Neural progenitor cell (in vitro differentiated cells): ENCODE data around the gene CREB5. TPM values are rescaled to one million over a fixed set of nuclear protein-coding genes. Genes with fewer than 3 reads are reported as not detected.

ENCODE experiments used
- DNase-seq: peaks from one replicate; pipeline ENCODE4 v3.0.0-alpha.2; 2016; ENCODE audit warnings: low spot score
- H2AFZ ChIP-seq: fragments of 200-600 bp; sonication (generic); replicated peaks from 2 replicates; pipeline ENCODE4 v1.6.1; 2016; ENCODE audit warnings: antibody characterized with exemption
- H3F3A ChIP-seq: fragments of 200-600 bp; sonication (generic); 2 replicates; pipeline ENCODE4 v1.6.1; 2016; ENCODE audit warnings: antibody characterized with exemption, low read depth
- H3K27ac ChIP-seq: fragments of 200-600 bp; sonication (generic); 2 replicates; pipeline ENCODE4 v1.5.1; 2016; ENCODE audit warnings: mild to moderate bottlenecking
- H3K27me3 ChIP-seq: fragments of 200-600 bp; sonication (generic); 2 replicates; pipeline ENCODE4 v1.6.1; 2016; ENCODE audit warnings: mild to moderate bottlenecking, moderate library complexity
- H3K36me3 ChIP-seq: fragments of 200-600 bp; sonication (generic); 2 replicates; pipeline ENCODE4 v1.5.1; 2016
- H3K4me1 ChIP-seq: fragments of 200-600 bp; sonication (generic); 2 replicates; pipeline ENCODE4 v1.6.1; 2016; ENCODE audit warnings: mixed run types
- H3K4me2 ChIP-seq: fragments of 200-600 bp; sonication (generic); 2 replicates; pipeline ENCODE4 v1.6.1; 2016
- H3K4me3 ChIP-seq: fragments of 200-600 bp; sonication (generic); 2 replicates; pipeline ENCODE4 v1.5.1; 2016
- H3K79me2 ChIP-seq: fragments of 200-600 bp; sonication (generic); 2 replicates; pipeline ENCODE4 v1.6.1; 2016; ENCODE audit warnings: low read depth
- H3K9ac ChIP-seq: fragments of 200-600 bp; sonication (generic); 2 replicates; pipeline ENCODE4 v1.6.1; 2016
- H3K9me3 ChIP-seq: fragments of 200-600 bp; sonication (generic); 2 replicates; pipeline ENCODE4 v1.5.1; 2016; ENCODE audit warnings: low read depth
- H4K20me1 ChIP-seq: fragments of 200-600 bp; sonication (generic); 2 replicates; pipeline ENCODE4 v1.6.1; 2016; ENCODE audit warnings: low read depth
- H3K27ac Mint-ChIP-seq: 3 replicates; pipeline ENCODE4 v1.8.0; 2021; ENCODE audit warnings: mixed read lengths
- H3K27me3 Mint-ChIP-seq: 2 replicates; pipeline ENCODE4 v1.8.0; 2022; ENCODE audit warnings: low read depth, mild to moderate bottlenecking, inconsistent platforms, moderate library complexity, mixed read lengths; ENCODE audit not compliant: insufficient read depth
- H3K36me3 Mint-ChIP-seq: 3 replicates; pipeline ENCODE4 v1.8.0; 2021; ENCODE audit warnings: mixed read lengths
- H3K4me1 Mint-ChIP-seq: 3 replicates; pipeline ENCODE4 v1.8.0; 2021; ENCODE audit warnings: mixed read lengths
- H3K4me3 Mint-ChIP-seq: 3 replicates; pipeline ENCODE4 v1.8.0; 2021; ENCODE audit warnings: mild to moderate bottlenecking, moderate library complexity, mixed read lengths
- H3K9me3 Mint-ChIP-seq: 3 replicates; pipeline ENCODE4 v1.8.0; 2020; ENCODE audit warnings: mixed read lengths
- CTCF ChIP-seq: fragments of 200-600 bp; sonication (generic); IDR thresholded peaks from 2 replicates; pipeline ENCODE4 v1.5.1; 2017; ENCODE audit warnings: antibody characterized with exemption, mild to moderate bottlenecking
- EZH2 ChIP-seq: fragments of 200-600 bp; sonication (generic); IDR thresholded peaks from 2 replicates; pipeline ENCODE4 v1.6.1; 2017; ENCODE audit warnings: antibody characterized with exemption, mild to moderate bottlenecking, moderate library complexity
- EZH2phosphoT487 ChIP-seq: fragments of 200-600 bp; sonication (generic); IDR thresholded peaks from 2 replicates; pipeline ENCODE4 v1.6.1; 2017; ENCODE audit warnings: antibody characterized with exemption
- total RNA-seq: library from RNA; depleted of rRNA; stranded (reverse); fragments of >200 nt; gene quantifications from 2 replicates; pipeline ENCODE4 v1.2.3, GENCODE V29; 2015; ENCODE audit warnings: low replicate concordance

The CREB5 gene
- total RNA-seq, 1 donor from 2014 or later: 1.2 TPM

- H3K9me3 Mint-ChIP-seq: peaks cover 5% of the 10 kb centered on the region
- H3K4me3 Mint-ChIP-seq: no peak overlapping the region
- H4K20me1 ChIP-seq: no peaks in the 10 kb centered on the region
Measured at GRCh38 chr7:28666154-28666553, 253.8 kb downstream of the CREB5 start.

GRCh38 chr7:28668085-28668484 is 255.8 kb downstream of the CREB5 start:
- no peak overlapping the region for H3K27ac Mint-ChIP-seq
- no peak overlapping the region for H3K4me2 ChIP-seq
- no peaks in the 10 kb centered on the region for H3K79me2 ChIP-seq
- no peaks in the 10 kb centered on the region for H3K9me3 Mint-ChIP-seq
- no peak overlapping the region for H3K4me3 ChIP-seq
- H3K36me3 Mint-ChIP-seq: no peaks in the 10 kb centered on the region
- peaks cover 10% of the 10 kb centered on the region for H3F3A ChIP-seq
- H3K27me3 Mint-ChIP-seq: peaks cover under 1% of the 10 kb centered on the region
- TF ChIP-seq EZH2 (no peak), CTCF (no peak), EZH2phosphoT487 (no peak)
- no peaks in the 10 kb centered on the region for H3K27me3 ChIP-seq
- no peaks in the 10 kb centered on the region for H3K36me3 ChIP-seq
- no peak overlapping the region for H3K4me3 Mint-ChIP-seq
- DNase-seq: no peak
- H3K4me1 ChIP-seq: peaks cover 16% of the 10 kb centered on the region
- H3K4me1 Mint-ChIP-seq: peaks cover 18% of the 10 kb centered on the region
- H2AFZ ChIP-seq: no peak overlapping the region
- H3K9ac ChIP-seq: no peak overlapping the region
- H3K9me3 ChIP-seq: no peaks in the 10 kb centered on the region
- no peak overlapping the region for H3K27ac ChIP-seq
- H4K20me1 ChIP-seq: no peaks in the 10 kb centered on the region

More at GRCh38 chr7:28666154-28666553, 253.8 kb downstream of the CREB5 start:
- Histone ChIP-seq H3K9ac (no peak overlapping the region), H3K9me3 (no peaks in the 10 kb centered on the region), H3K4me3 (no peak overlapping the region), H3K4me2 (no peak overlapping the region), H3K27me3 (no peaks in the 10 kb centered on the region), H3K79me2 (no peaks in the 10 kb centered on the region), H3F3A (no peaks in the 10 kb centered on the region), H2AFZ (no peak overlapping the region), H3K27ac (no peak overlapping the region), H3K36me3 (no peaks in the 10 kb centered on the region), H3K4me1 (no peaks in the 10 kb centered on the region)
- no peak for DNase-seq
- no peak for TF ChIP-seq EZH2phosphoT487
- no peak for TF ChIP-seq EZH2
- TF ChIP-seq CTCF: no peak
- no peaks in the 10 kb centered on the region for H3K27me3 Mint-ChIP-seq
- no peaks in the 10 kb centered on the region for H3K36me3 Mint-ChIP-seq
- no peak overlapping the region for H3K27ac Mint-ChIP-seq
- H3K4me1 Mint-ChIP-seq: no peaks in the 10 kb centered on the region

- H3K4me1 Mint-ChIP-seq: peaks cover 26% of the 10 kb centered on the region
- H3K27ac Mint-ChIP-seq: peak overlapping the region; percentile 30
- no peak overlapping the region for H2AFZ ChIP-seq
Measured at GRCh38 chr7:28669330-28669729, 257.0 kb downstream of the CREB5 start.

More at GRCh38 chr7:28669330-28669729, 257.0 kb downstream of the CREB5 start:
- Mint-ChIP-seq H3K4me3 (no peak overlapping the region), H3K27me3 (peaks cover 2% of the 10 kb centered on the region), H3K9me3 (no peaks in the 10 kb centered on the region), H3K36me3 (no peaks in the 10 kb centered on the region)
- no peak for DNase-seq
- Histone ChIP-seq H3K4me2 (no peak overlapping the region), H4K20me1 (no peaks in the 10 kb centered on the region), H3K9ac (no peak overlapping the region), H3K79me2 (no peaks in the 10 kb centered on the region), H3F3A (peaks cover 15% of the 10 kb centered on the region), H3K4me3 (no peak overlapping the region), H3K27ac (no peak overlapping the region), H3K36me3 (no peaks in the 10 kb centered on the region), H3K27me3 (no peaks in the 10 kb centered on the region), H3K4me1 (peaks cover 21% of the 10 kb centered on the region), H3K9me3 (no peaks in the 10 kb centered on the region)
- TF ChIP-seq EZH2 (no peak), EZH2phosphoT487 (no peak), CTCF (no peak)
